BLaER1 treated with 17β-estradiol and CSF1 and Interleukin-3, amounts not matched to agents 10 nM and 100 nM (cell line): Measurements from ENCODE around the gene RGS2.

Source experiments
- H3K27ac ChIP-seq, 11 experiments: shearing (Covaris generic); formaldehyde crosslinking; 2 replicates each; pipeline ENCODE4 v1.8.1; 2022
- H3K27me3 ChIP-seq, 11 experiments: shearing (Covaris generic); formaldehyde crosslinking; 2 replicates each; pipeline ENCODE4 v1.8.1; 2022
- H3K36me3 ChIP-seq, 11 experiments: shearing (Covaris generic); formaldehyde crosslinking; 2 replicates each; pipeline ENCODE4 v1.8.1; 2022
- H3K4me1 ChIP-seq, 10 experiments: shearing (Covaris generic); formaldehyde crosslinking; 2 replicates each; pipeline ENCODE4 v1.8.1; 2022
- H3K4me2 ChIP-seq, 11 experiments: shearing (Covaris generic); formaldehyde crosslinking; 2 replicates each; pipeline ENCODE4 v1.8.1; 2022
- H3K4me3 ChIP-seq, 10 experiments: shearing (Covaris generic); formaldehyde crosslinking; 2 replicates each; pipeline ENCODE4 v1.8.1; 2022
- H3K9ac ChIP-seq, 11 experiments: shearing (Covaris generic); formaldehyde crosslinking; 2 replicates each; pipeline ENCODE4 v1.8.1; 2022
- H3K9me3 ChIP-seq, 11 experiments: shearing (Covaris generic); formaldehyde crosslinking; replicated peaks in 1 of 11; 2 replicates each; pipeline ENCODE4 v1.8.1; 2022
- H4K20me1 ChIP-seq, 11 experiments: shearing (Covaris generic); formaldehyde crosslinking; 2 replicates each; pipeline ENCODE4 v1.8.1; 2022
- Cebpa-rat ChIP-seq, 11 experiments: shearing (Covaris generic); IDR thresholded peaks; 2 replicates each; pipeline ENCODE4 v1.8.1; 2022

Gene RGS2

GRCh38 chr1:192789871-192790270 lies 19.0 kb upstream of the RGS2 start:
- Histone ChIP-seq H3K36me3 (no peaks in the 10 kb centered on the region), H3K27me3 (no peaks in the 10 kb centered on the region), H3K9ac (no peak overlapping the region), H3K4me1 (peaks cover 0 to 8% (median 3%) of the 10 kb centered on the region in 10 experiments; a peak in 8 of 20 replicates), H3K27ac (no peak overlapping the region), H4K20me1 (no peaks in the 10 kb centered on the region), H3K4me3 (no peak overlapping the region), H3K9me3 (no peaks in the 10 kb centered on the region), H3K4me2 (no peak overlapping the region)
- no peak for TF ChIP-seq Cebpa-rat (IDR thresholded peaks at IDR 0.05)

- no peak for TF ChIP-seq Cebpa-rat (IDR thresholded peaks at IDR 0.05)
- H3K27ac ChIP-seq: no peak overlapping the region
- H3K9ac ChIP-seq: no peak overlapping the region
- H3K9me3 ChIP-seq: no peaks in the 10 kb centered on the region
- peaks cover 0 to 13% (median 3%) of the 10 kb centered on the region in 10 experiments; a peak in 8 of 20 replicates for H3K4me1 ChIP-seq
- H4K20me1 ChIP-seq: no peaks in the 10 kb centered on the region
- no peaks in the 10 kb centered on the region for H3K27me3 ChIP-seq
- no peak overlapping the region for H3K4me2 ChIP-seq
- no peak overlapping the region for H3K4me3 ChIP-seq
- no peaks in the 10 kb centered on the region for H3K36me3 ChIP-seq
Observed at GRCh38 chr1:192792628-192793027, 16.2 kb upstream of the RGS2 start.

GRCh38 chr1:192793983-192794767 lies 14.7 kb upstream of the RGS2 start:
- Histone ChIP-seq H3K9ac (no peak overlapping the region), H3K4me2 (no peak overlapping the region), H3K4me3 (no peak overlapping the region), H4K20me1 (no peaks in the 10 kb centered on the region), H3K27me3 (no peaks in the 10 kb centered on the region), H3K4me1 (peaks cover 0 to 6% (median 0%) of the 10 kb centered on the region in 10 experiments; a peak in 1 of 20 replicates), H3K27ac (no peak overlapping the region), H3K9me3 (no peaks in the 10 kb centered on the region), H3K36me3 (no peaks in the 10 kb centered on the region)
- no peak for TF ChIP-seq Cebpa-rat (IDR thresholded peaks at IDR 0.05)

DNA sequence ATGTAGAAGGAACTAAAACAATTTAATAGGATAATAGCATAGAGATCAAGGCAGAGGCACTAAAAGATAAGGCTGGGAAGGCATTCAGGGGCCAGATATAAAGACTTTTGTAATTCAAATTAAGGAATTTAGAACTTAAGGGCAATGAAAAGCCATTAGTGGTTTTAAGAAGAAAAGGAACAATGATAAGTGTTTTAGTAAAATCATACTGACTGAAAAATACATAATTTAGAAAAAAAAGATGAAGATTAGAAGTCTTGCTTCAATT lies 14.1 kb upstream of the RGS2 start:
- Histone ChIP-seq H3K4me2 (no peak overlapping the region), H3K4me3 (no peak overlapping the region), H3K4me1 (peaks cover 0 to 6% (median 0%) of the 10 kb centered on the region in 10 experiments; a peak in 1 of 20 replicates), H3K27ac (no peak overlapping the region), H3K36me3 (no peaks in the 10 kb centered on the region), H3K27me3 (no peaks in the 10 kb centered on the region), H3K9ac (no peak overlapping the region), H4K20me1 (no peaks in the 10 kb centered on the region), H3K9me3 (no peaks in the 10 kb centered on the region)
- no peak for TF ChIP-seq Cebpa-rat (IDR thresholded peaks at IDR 0.05)

GRCh38 chr1:192795916-192796618 lies 12.8 kb upstream of the RGS2 start:
- no peaks in the 10 kb centered on the region for H3K36me3 ChIP-seq
- H3K4me3 ChIP-seq: no peak overlapping the region
- no peak overlapping the region for H3K27ac ChIP-seq
- TF ChIP-seq Cebpa-rat (IDR thresholded peaks at IDR 0.05): no peak
- H3K4me1 ChIP-seq: peaks cover 0 to 6% (median 0%) of the 10 kb centered on the region in 10 experiments; a peak in 3 of 20 replicates
- H3K9ac ChIP-seq: no peak overlapping the region
- H4K20me1 ChIP-seq: no peaks in the 10 kb centered on the region
- no peak overlapping the region for H3K4me2 ChIP-seq
- H3K9me3 ChIP-seq: no peaks in the 10 kb centered on the region
- H3K27me3 ChIP-seq: no peaks in the 10 kb centered on the region

GRCh38 chr1:192797143-192797542 lies 11.7 kb upstream of the RGS2 start:
- Histone ChIP-seq H3K36me3 (no peaks in the 10 kb centered on the region), H3K27ac (no peak overlapping the region), H3K4me2 (no peak overlapping the region), H4K20me1 (no peaks in the 10 kb centered on the region), H3K27me3 (no peaks in the 10 kb centered on the region), H3K9ac (no peak overlapping the region), H3K9me3 (no peaks in the 10 kb centered on the region), H3K4me3 (no peak overlapping the region), H3K4me1 (peaks cover 0 to 6% (median 0%) of the 10 kb centered on the region in 10 experiments; a peak in 3 of 20 replicates)
- no peak for TF ChIP-seq Cebpa-rat (IDR thresholded peaks at IDR 0.05)

- Histone ChIP-seq H4K20me1 (no peaks in the 10 kb centered on the region), H3K27me3 (no peaks in the 10 kb centered on the region), H3K27ac (no peak overlapping the region), H3K9ac (no peak overlapping the region), H3K4me2 (no peak overlapping the region), H3K4me1 (peaks cover 0 to 6% (median 0%) of the 10 kb centered on the region in 10 experiments; a peak in 3 of 20 replicates), H3K9me3 (no peaks in the 10 kb centered on the region), H3K36me3 (no peaks in the 10 kb centered on the region), H3K4me3 (no peak overlapping the region)
- TF ChIP-seq Cebpa-rat (IDR thresholded peaks at IDR 0.05): no peak
Observed at GRCh38 chr1:192797891-192798290, 10.9 kb upstream of the RGS2 start.

- TF ChIP-seq Cebpa-rat (IDR thresholded peaks at IDR 0.05): no peak
- Histone ChIP-seq H4K20me1 (no peaks in the 10 kb centered on the region), H3K27me3 (no peaks in the 10 kb centered on the region)
Observed at GRCh38 chr1:192801451-192801850, 7.4 kb upstream of the RGS2 start.

DNA sequence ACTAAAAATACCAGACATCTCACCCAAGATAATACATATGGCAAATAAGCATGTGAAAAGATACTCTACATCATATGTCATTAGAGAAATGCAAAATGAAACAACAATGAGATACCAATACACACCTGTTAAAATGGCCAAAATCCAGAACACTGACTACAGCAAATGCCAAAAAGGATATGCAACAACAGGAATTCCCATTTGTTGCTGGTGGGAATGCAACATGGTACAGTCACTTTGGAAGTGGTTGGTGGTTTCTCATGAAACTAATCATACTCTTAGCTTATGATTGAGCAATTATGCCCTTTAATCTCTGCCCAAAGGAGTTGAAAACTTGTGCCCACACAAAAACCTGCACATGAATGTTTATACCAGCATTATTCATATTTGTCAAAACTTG lies 6.4 kb upstream of the RGS2 start:
- no peaks in the 10 kb centered on the region for H3K27me3 ChIP-seq
- H3K4me3 ChIP-seq: no peak overlapping the region
- no peaks in the 10 kb centered on the region for H4K20me1 ChIP-seq
- TF ChIP-seq Cebpa-rat (IDR thresholded peaks at IDR 0.05): no peak
- H3K4me2 ChIP-seq: no peak overlapping the region
- H3K27ac ChIP-seq: no peak overlapping the region
- peaks cover 11 to 35% (median 25%) of the 10 kb centered on the region in 10 experiments for H3K4me1 ChIP-seq
- no peaks in the 10 kb centered on the region for H3K9me3 ChIP-seq
- H3K9ac ChIP-seq: no peak overlapping the region
- no peaks in the 10 kb centered on the region for H3K36me3 ChIP-seq

More at GRCh38 chr1:192801451-192801850, 7.4 kb upstream of the RGS2 start:
- Histone ChIP-seq H3K9me3 (no peaks in the 10 kb centered on the region), H3K4me1 (peaks cover 1 to 25% (median 15%) of the 10 kb centered on the region in 10 experiments; a peak in 19 of 20 replicates), H3K9ac (no peak overlapping the region), H3K27ac (no peak overlapping the region), H3K36me3 (no peaks in the 10 kb centered on the region), H3K4me2 (no peak overlapping the region), H3K4me3 (no peak overlapping the region)
